Heart left ventricle (tissue), 16 donors: ENCODE measurements around the gene PRR13. TPM values are rescaled to one million over a fixed set of nuclear protein-coding genes. Genes with fewer than 3 reads are reported as not detected.

Experiments used
- ATAC-seq, 4 donors: fragments of 200-7000 bp; cut with Tn5 transposase; one replicate each; pipeline ENCODE4 v1.9.1; 2020 to 2022; ENCODE audit warnings: moderate library complexity in 4 of 4, mild to moderate bottlenecking in 3 of 4, moderate number of reproducible peaks in 1 of 4
- DNase-seq, 5 donors: peaks; one replicate each; pipeline ENCODE4 v3.0.0-alpha.2; 2020
- H3K27ac ChIP-seq, 12 donors: fragments of 200-600 bp; sonication (generic) in 4 of 12; one replicate each; pipeline versions ENCODE4 v1.5.0 to v1.8.0; 2016 to 2022; ENCODE audit warnings: mild to moderate bottlenecking in 2 of 12
- H3K27me3 ChIP-seq, 9 donors: fragments of 200-600 bp; sonication (generic) in 2 of 9; one replicate each; pipeline versions ENCODE4 v1.5.1 to v1.8.0; 2016 to 2022; ENCODE audit warnings: mild to moderate bottlenecking in 3 of 9
- H3K36me3 ChIP-seq, 9 donors: fragments of 200-600 bp; sonication (generic) in 2 of 9; one replicate each; pipeline versions ENCODE4 v1.5.0 to v1.8.0; 2018 to 2022; ENCODE audit warnings: mild to moderate bottlenecking in 2 of 9
- H3K4me1 ChIP-seq, 12 donors: fragments of 200-600 bp; sonication (generic) in 4 of 12; one replicate each; pipeline versions ENCODE4 v1.5.0 to v1.8.0; 2016 to 2022; ENCODE audit warnings: mild to moderate bottlenecking in 3 of 12
- H3K4me3 ChIP-seq, 12 donors: fragments of 200-600 bp; sonication (generic) in 4 of 12; one replicate each; pipeline versions ENCODE4 v1.5.0 to v1.8.0; 2017 to 2022; ENCODE audit warnings: mild to moderate bottlenecking in 9 of 12, moderate library complexity in 4 of 12
- H3K9me3 ChIP-seq, 12 donors: fragments of 200-600 bp; sonication (generic) in 4 of 12; one replicate each; pipeline versions ENCODE4 v1.5.0 to v1.8.0; 2016 to 2022; ENCODE audit warnings: mild to moderate bottlenecking in 1 of 12
- POLR2A ChIP-seq, 2 donors: fragments of 450-650 bp; IDR thresholded peaks; one replicate each; pipeline ENCODE4 v1.6.1; 2017; ENCODE audit warnings: antibody characterized with exemption in 2 of 2, mild to moderate bottlenecking in 2 of 2, moderate library complexity in 2 of 2
- WGBS, 4 donors: extraction: QIAGEN DNeasy Blood & Tissue Kit in 2 of 4; methylation state at CpG; one replicate each; pipeline versions ENCODE4 v1.1.5 to v1.1.7; 2013 to 2018; 5-methylcytosine and 5-hydroxymethylcytosine counted together
- intact Hi-C, 10 donors: fragments of 100-400 bp; cut with DNase I; formaldehyde crosslinking; loops; one replicate each; pipeline versions ENCODE4 v1.11.1 to v1.14.2; 2022
- polyA plus RNA-seq, 2 donors: library from polyadenylated mRNA; stranded (reverse); fragments of 200-250 nt; gene quantifications; one replicate each; pipeline ENCODE4 v1.2.3, GENCODE V29; 2013
- total RNA-seq, 9 donors: library from RNA; depleted of rRNA in 2 of 9; stranded (reverse); fragments of >200 nt in 2 of 9; fragmentation: NEBNext Ultra II Directional in 3 of 9; extraction: Animal tissue kit (Norgen Biotek cat#: 25700) in 3 of 9; gene quantifications; one replicate each; pipeline versions ENCODE4 v1.1.0 to v1.2.4, GENCODE V29; 2016 to 2023
- TF ChIP-seq, protein P1 (sequence below), 12 donors: fragments of 200-600 bp; sonication (generic) in 4 of 12; IDR thresholded peaks; one replicate each; pipeline versions ENCODE4 v1.5.0 to v1.8.0; 2018 to 2022; ENCODE audit warnings: antibody characterized with exemption in 12 of 12, mild to moderate bottlenecking in 5 of 12
- donor health status: ischemic (EF 13 %, LVEDD 7.1; RV severe dilation, severe dysfunction).
- donor health status: healthy with polysubstance abuse.
- donor health status: DM: no; HTN: yes; CAD: no.
- donor health status: DM: no; HTN: no; CAD: no.
- donor health status: ischemic (EF 25% LVEDD 6.9; RV normal size, moderate dysfunction).
- donor health status: ischemic (EF 25% LVEDD 5.7; RV mildly dilated, moderate dysfunction).
- donor health status: healthy.
- donor health status: DM: yes; HTN: yes; CAD: no.
- donor health status: ischemic (EF 35%, LVEDD 5.7; RV mildly dilated, moderate dysfunction).
- donor health status: nonischemic (EF 11% LVEDD 7.7; RV severe dilation, severe dysfunction).
- donor health status: DM: yes; HTN: yes; CAD: no.
- donor health status: PGD.
- donor health status: ischemic (EF 29% LVEDD 5.4; RV normal size, mild dysfunction).
- donor health status: nonischemic (EF 23%, LVEDD 6.1; RV moderate dilation, normal function).

PRR13 gene
- total and polyA plus RNA-seq, 11 donors = 25.7 to 121 (median 53.1) TPM

DNA sequence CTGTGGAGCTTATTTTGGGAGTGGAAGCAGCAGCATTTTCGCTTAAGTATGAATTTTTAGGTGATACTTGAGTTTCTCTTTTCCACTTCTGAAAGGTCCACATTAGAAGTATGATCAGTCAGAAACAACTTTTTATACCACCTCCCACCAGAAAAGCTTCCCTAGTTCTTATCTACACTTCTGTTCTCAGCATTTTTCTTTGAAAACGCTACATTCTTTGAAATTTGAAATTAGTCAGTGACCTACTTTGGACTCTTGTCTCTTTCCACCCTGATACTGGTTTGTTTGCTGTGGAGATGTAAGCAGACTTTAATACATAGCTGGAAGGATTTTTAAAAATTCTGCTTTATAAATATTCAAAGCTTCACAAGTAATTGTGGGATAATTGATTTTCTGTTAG lies 32.5 kb downstream of the PRR13 start:
- 65 to 74% (median 69%) methylated on average over 2 of the region's 2 CpGs for WGBS, 4 donors
- no peaks in the 10 kb centered on the region for H3K9me3 ChIP-seq
- peaks cover 0 to 100% (median 100%) of the 10 kb centered on the region in 9 donors for H3K36me3 ChIP-seq
- no peak overlapping the region for H3K4me3 ChIP-seq
- H3K4me1 ChIP-seq = peaks cover 3 to 82% (median 59%) of the 10 kb centered on the region in 12 donors
- DNase-seq (no peak), ATAC-seq (no peak)
- H3K27ac ChIP-seq = peak overlapping the region in 2 of 12 donors; percentile 6 to 9
- intact Hi-C loops = loop anchor here in 1 of 10 donors (2.0 kb wide), 1 partner anchor 15 kb away; no protein-coding TSS in a partner anchor
- no peaks in the 10 kb centered on the region for H3K27me3 ChIP-seq
- no peak for TF ChIP-seq POLR2A (IDR thresholded peaks at IDR 0.05)
- TF ChIP-seq, protein P1, sequence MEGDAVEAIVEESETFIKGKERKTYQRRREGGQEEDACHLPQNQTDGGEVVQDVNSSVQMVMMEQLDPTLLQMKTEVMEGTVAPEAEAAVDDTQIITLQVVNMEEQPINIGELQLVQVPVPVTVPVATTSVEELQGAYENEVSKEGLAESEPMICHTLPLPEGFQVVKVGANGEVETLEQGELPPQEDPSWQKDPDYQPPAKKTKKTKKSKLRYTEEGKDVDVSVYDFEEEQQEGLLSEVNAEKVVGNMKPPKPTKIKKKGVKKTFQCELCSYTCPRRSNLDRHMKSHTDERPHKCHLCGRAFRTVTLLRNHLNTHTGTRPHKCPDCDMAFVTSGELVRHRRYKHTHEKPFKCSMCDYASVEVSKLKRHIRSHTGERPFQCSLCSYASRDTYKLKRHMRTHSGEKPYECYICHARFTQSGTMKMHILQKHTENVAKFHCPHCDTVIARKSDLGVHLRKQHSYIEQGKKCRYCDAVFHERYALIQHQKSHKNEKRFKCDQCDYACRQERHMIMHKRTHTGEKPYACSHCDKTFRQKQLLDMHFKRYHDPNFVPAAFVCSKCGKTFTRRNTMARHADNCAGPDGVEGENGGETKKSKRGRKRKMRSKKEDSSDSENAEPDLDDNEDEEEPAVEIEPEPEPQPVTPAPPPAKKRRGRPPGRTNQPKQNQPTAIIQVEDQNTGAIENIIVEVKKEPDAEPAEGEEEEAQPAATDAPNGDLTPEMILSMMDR (IDR thresholded peaks at IDR 0.05) = no peak

DNA sequence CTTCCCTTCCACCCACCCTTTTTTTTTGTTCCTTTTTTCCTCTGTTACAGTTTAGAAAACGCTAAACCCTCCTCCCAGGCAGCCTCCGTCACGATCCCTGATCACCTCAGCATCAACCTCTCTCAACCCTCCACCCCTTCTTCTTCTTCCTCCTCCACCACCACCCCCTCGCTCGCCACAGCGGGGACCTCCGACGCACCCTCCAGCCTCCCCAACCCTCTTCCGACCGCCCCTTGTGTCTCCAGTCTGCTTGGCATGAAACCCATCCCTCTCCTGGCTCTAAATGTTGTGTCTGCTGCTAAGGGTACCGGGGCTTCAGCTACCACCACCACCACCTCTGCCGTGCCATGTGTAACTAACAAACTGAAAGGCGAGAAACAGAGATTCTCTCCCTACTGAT lies 33.3 kb downstream of the PRR13 start:
- Histone ChIP-seq H3K4me3 (no peak overlapping the region), H3K4me1 (peaks cover 3 to 82% (median 58%) of the 10 kb centered on the region in 12 donors), H3K27ac (peak overlapping the region in 5 of 12 donors; percentile 6 to 25 (median 13)), H3K36me3 (peaks cover 0 to 100% (median 100%) of the 10 kb centered on the region in 9 donors), H3K27me3 (no peaks in the 10 kb centered on the region), H3K9me3 (no peaks in the 10 kb centered on the region)
- DNase-seq (no peak), ATAC-seq (no peak)
- WGBS, 4 donors = 51 to 62% (median 58%) methylated on average over 13 of the region's 13 CpGs
- intact Hi-C loops = loop anchor here in 1 of 10 donors (2.0 kb wide), 1 partner anchor 16 kb away; no protein-coding TSS in a partner anchor
- no peak for TF ChIP-seq POLR2A (IDR thresholded peaks at IDR 0.05)
- TF ChIP-seq, protein P1 (IDR thresholded peaks at IDR 0.05) = no peak

DNA sequence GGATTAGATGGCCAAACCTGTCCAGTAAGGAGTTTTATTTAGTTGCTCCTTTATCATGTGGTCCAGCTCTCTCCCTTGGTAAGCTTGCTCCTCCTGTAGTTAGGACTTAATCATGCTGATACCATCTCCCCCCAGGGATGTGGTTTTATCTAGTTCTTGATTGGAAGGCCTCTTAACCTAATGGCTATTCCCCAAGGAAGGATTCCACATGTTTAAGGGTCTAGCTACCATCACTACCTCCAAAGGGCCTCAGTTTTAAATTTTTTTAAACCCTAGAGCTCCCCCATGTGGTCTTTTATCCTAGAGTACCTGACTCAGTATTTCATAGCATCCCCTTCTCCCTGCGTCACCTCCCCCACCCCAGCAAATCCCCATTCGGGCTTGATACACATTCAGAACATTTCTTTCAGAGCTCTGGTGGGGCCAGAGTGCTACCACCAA lies 35.3 kb downstream of the PRR13 start:
- Histone ChIP-seq H3K4me3 (no peak overlapping the region), H3K36me3 (peaks cover 0 to 100% (median 100%) of the 10 kb centered on the region in 9 donors), H3K4me1 (peaks cover 0 to 81% (median 51%) of the 10 kb centered on the region in 12 donors), H3K9me3 (no peaks in the 10 kb centered on the region), H3K27ac (peak overlapping the region in 1 of 12 donors; percentile 12), H3K27me3 (no peaks in the 10 kb centered on the region)
- ATAC-seq = peak in 1 of 4 donors; percentile 43
- 50 to 62% (median 61%) methylated on average over 2 of the region's 2 CpGs for WGBS, 4 donors
- no peak for DNase-seq
- intact Hi-C loops = no loop called here
- no peak for TF ChIP-seq POLR2A (IDR thresholded peaks at IDR 0.05)
- TF ChIP-seq, protein P1 (IDR thresholded peaks at IDR 0.05) = peak in 9 of 12 donors; percentile 8 to 47 (median 21)

DNA sequence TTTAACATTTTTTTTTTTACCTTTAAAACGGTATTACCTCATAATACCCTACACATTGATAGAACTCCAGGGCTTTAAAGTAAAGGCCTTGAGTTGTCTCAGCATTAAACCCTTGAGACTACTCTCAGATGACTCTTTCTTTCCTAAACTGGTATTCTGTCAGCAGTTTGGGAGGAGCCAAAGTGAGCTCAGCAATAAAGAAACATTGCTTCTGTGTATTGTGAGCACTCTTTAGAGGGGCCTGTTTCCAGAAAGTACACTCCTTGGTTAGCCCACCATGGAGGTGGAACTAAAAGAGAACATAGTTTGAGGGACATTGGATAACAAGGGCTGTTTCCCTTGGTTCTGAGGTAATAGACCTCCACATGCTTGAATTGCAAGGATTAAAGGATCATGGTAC lies 37.3 kb downstream of the PRR13 start:
- no peaks in the 10 kb centered on the region for H3K27me3 ChIP-seq
- no peak for ATAC-seq
- 44 to 60% (median 50%) methylated on average over 1 of the region's 1 CpG for WGBS, 4 donors
- H3K9me3 ChIP-seq = no peaks in the 10 kb centered on the region
- TF ChIP-seq, protein P1 (IDR thresholded peaks at IDR 0.05) = no peak
- no peak for TF ChIP-seq POLR2A (IDR thresholded peaks at IDR 0.05)
- no peak for DNase-seq
- H3K4me3 ChIP-seq = no peak overlapping the region
- intact Hi-C loops = no loop called here
- peaks cover 0 to 74% (median 37%) of the 10 kb centered on the region in 12 donors for H3K4me1 ChIP-seq
- H3K36me3 ChIP-seq = peaks cover 0 to 100% (median 99%) of the 10 kb centered on the region in 9 donors
- H3K27ac ChIP-seq = peak overlapping the region in 2 of 12 donors; percentile 27 to 47
